ENCODE results near the gene IFITM10. TPM values are rescaled to one million over a fixed set of nuclear protein-coding genes. Genes with fewer than 3 reads are reported as not detected.

IFITM10 gene
- total RNA-seq, 1 donor from 2014 or later = 1.2 TPM

GRCh38 chr11:1742869-1743584 is 7.4 kb downstream of the IFITM10 start:
- intact Hi-C loops (cut with micrococcal nuclease) = no loop called here

GRCh38 chr11:1742371-1742770 is 8.0 kb downstream of the IFITM10 start:
- intact Hi-C loops (cut with micrococcal nuclease) = no loop called here

GRCh38 chr11:1741741-1742140 is 8.7 kb downstream of the IFITM10 start:
- intact Hi-C loops (cut with micrococcal nuclease) = no loop called here

GRCh38 chr11:1740786-1741530 is 9.4 kb downstream of the IFITM10 start:
- intact Hi-C loops (cut with micrococcal nuclease) = no loop called here

GRCh38 chr11:1739576-1739975 is 10.8 kb downstream of the IFITM10 start:
- intact Hi-C loops (cut with micrococcal nuclease) = no loop called here

- intact Hi-C loops (cut with micrococcal nuclease) = no loop called here
These were observed 12.0 kb downstream of the IFITM10 start for GRCh38 chr11:1738380-1738779.

GRCh38 chr11:1737080-1737757 is 13.2 kb downstream of the IFITM10 start:
- intact Hi-C loops (cut with micrococcal nuclease) = no loop called here

GRCh38 chr11:1736447-1736992 is 13.9 kb downstream of the IFITM10 start:
- intact Hi-C loops (cut with micrococcal nuclease) = no loop called here

GRCh38 chr11:1735271-1735670 is 15.1 kb downstream of the IFITM10 start:
- intact Hi-C loops (cut with micrococcal nuclease) = no loop called here

GRCh38 chr11:1734641-1735081 is 15.7 kb downstream of the IFITM10 start:
- intact Hi-C loops (cut with micrococcal nuclease) = no loop called here

- intact Hi-C loops (cut with micrococcal nuclease) = no loop called here
These were observed 16.4 kb downstream of the IFITM10 start for GRCh38 chr11:1733716-1734640.

GRCh38 chr11:1733009-1733715 is 17.2 kb downstream of the IFITM10 start:
- intact Hi-C loops (cut with micrococcal nuclease) = no loop called here

- intact Hi-C loops (cut with micrococcal nuclease) = no loop called here
These were observed 17.9 kb downstream of the IFITM10 start for GRCh38 chr11:1732418-1733008.

GRCh38 chr11:1731451-1732059 is 18.8 kb downstream of the IFITM10 start:
- intact Hi-C loops (cut with micrococcal nuclease) = no loop called here

- intact Hi-C loops (cut with micrococcal nuclease) = no loop called here
These were observed 20.3 kb downstream of the IFITM10 start for GRCh38 chr11:1730059-1730629.

GRCh38 chr11:1729692-1730011 is 20.7 kb downstream of the IFITM10 start:
- intact Hi-C loops (cut with micrococcal nuclease) = no loop called here

- intact Hi-C loops (cut with micrococcal nuclease) = no loop called here
These were observed 21.3 kb downstream of the IFITM10 start for GRCh38 chr11:1728931-1729691.

GRCh38 chr11:1728301-1728700 is 22.1 kb downstream of the IFITM10 start:
- intact Hi-C loops (cut with micrococcal nuclease) = no loop called here

Measured in T-helper 1 cell treated with Interleukin-12 subunit alpha and Interleukin-12 subunit beta and Interleukin-4 antibody, amounts not matched to agents 30 ng/mL and 1 ng/mL, for 36 hours (primary cell).